Gastroesophageal sphincter (tissue), 4 donors: ENCODE results near the gene PLCG2. TPM values are rescaled to one million over a fixed set of nuclear protein-coding genes. Genes with fewer than 3 reads are reported as not detected.
"Not testable (repeated sequence)": the region's sequence is repeated elsewhere in the genome, so short reads cannot be mapped to it uniquely, and the experiment has no call there.

Experiments
- ATAC-seq: fragments of 150-250 bp; one replicate; pipeline ENCODE4 v1.9.1; 2016; ENCODE audit warnings: mild to moderate bottlenecking, moderate library complexity
- H3K27ac ChIP-seq, 4 donors: fragments of 200-600 bp; sonication (generic) in 3 of 4; 1 replicate in 3 of 4; 2 replicates in 1 of 4; pipeline ENCODE4 v1.5.1; 2016 to 2019
- H3K27me3 ChIP-seq: fragments of 200-600 bp; sonication (generic); one replicate; pipeline ENCODE4 v1.5.1; 2019
- H3K36me3 ChIP-seq, 2 donors: fragments of 200-600 bp; sonication (generic); one replicate each; pipeline ENCODE4 v1.5.1; 2019; ENCODE audit warnings: control low read depth in 1 of 2
- H3K4me1 ChIP-seq, 3 donors: fragments of 200-600 bp; sonication (generic); 1 replicate in 2 of 3; 2 replicates in 1 of 3; pipeline ENCODE4 v1.5.1; 2016 to 2019; ENCODE audit warnings: control low read depth in 2 of 3
- H3K4me3 ChIP-seq, 2 donors: fragments of 200-600 bp; sonication (generic); one replicate each; pipeline ENCODE4 v1.5.1; 2019; ENCODE audit warnings: mild to moderate bottlenecking in 1 of 2, moderate library complexity in 1 of 2
- H3K9me3 ChIP-seq, 3 donors: fragments of 200-600 bp; sonication (generic); one replicate each; pipeline ENCODE4 v1.5.1; 2017 to 2019; ENCODE audit warnings: control low read depth in 2 of 3
- EP300 ChIP-seq: sonication (generic); formaldehyde crosslinking; IDR thresholded peaks from one replicate; pipeline ENCODE4 v1.6.1; 2017; ENCODE audit warnings: antibody characterized with exemption, mild to moderate bottlenecking
- POLR2A ChIP-seq, 2 donors: fragments of 450-650 bp; IDR thresholded peaks; one replicate each; pipeline ENCODE4 v1.6.1; 2017; ENCODE audit warnings: antibody characterized with exemption in 2 of 2, mild to moderate bottlenecking in 2 of 2, moderate library complexity in 1 of 2
- POLR2AphosphoS5 ChIP-seq: sonication (generic); formaldehyde crosslinking; IDR thresholded peaks from one replicate; pipeline ENCODE4 v1.6.1; 2017; ENCODE audit warnings: antibody characterized with exemption
- WGBS, 2 donors: methylation state at CpG; one replicate each; pipeline ENCODE4 v1.1.5; 2018; ENCODE audit warnings: low coverage in 1 of 2; 5-methylcytosine and 5-hydroxymethylcytosine counted together
- total RNA-seq, 4 donors: library from RNA; depleted of rRNA; stranded (reverse); fragments of >200 nt; gene quantifications; one replicate each; pipeline ENCODE4 v1.1.0, GENCODE V29; 2016
- TF ChIP-seq, protein P1 (sequence below), 4 experiments: fragments of 200-600 bp in 2 of 4; fragments of 450-650 bp in 2 of 4; sonication (generic) in 1 of 4; IDR thresholded peaks; one replicate each; pipeline ENCODE4 v1.5.1; 2017 to 2019; ENCODE audit warnings: antibody characterized with exemption in 4 of 4, mild to moderate bottlenecking in 2 of 4, moderate library complexity in 2 of 4

The PLCG2 gene
- total RNA-seq, 4 donors from 2014 or later: 6.2 to 11.4 (median 8.1) TPM

DNA sequence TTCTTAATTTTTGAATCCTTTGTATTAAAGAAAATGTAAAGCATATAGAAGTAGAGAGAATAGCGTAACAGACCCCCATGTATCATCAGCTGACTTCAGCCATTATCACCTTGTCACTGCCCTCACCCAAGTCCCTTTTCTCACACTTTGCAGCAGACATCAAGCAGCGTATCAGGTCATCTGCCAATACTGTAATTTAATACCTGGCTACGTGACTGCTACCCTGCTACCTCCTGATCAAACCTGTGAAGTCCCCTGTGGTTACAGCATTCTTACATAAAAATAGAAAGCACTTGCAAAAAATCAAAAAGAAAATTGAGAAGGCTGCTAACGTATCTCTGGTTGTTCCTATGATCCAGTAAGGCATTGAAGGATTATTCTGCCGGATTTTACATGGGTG is 96.4 kb downstream of the PLCG2 start:
- peaks cover 11% of the 10 kb centered on the region for H3K27me3 ChIP-seq
- no peak for TF ChIP-seq EP300
- TF ChIP-seq POLR2A (IDR thresholded peaks at IDR 0.05): no peak
- TF ChIP-seq POLR2AphosphoS5: no peak
- TF ChIP-seq, protein P1, sequence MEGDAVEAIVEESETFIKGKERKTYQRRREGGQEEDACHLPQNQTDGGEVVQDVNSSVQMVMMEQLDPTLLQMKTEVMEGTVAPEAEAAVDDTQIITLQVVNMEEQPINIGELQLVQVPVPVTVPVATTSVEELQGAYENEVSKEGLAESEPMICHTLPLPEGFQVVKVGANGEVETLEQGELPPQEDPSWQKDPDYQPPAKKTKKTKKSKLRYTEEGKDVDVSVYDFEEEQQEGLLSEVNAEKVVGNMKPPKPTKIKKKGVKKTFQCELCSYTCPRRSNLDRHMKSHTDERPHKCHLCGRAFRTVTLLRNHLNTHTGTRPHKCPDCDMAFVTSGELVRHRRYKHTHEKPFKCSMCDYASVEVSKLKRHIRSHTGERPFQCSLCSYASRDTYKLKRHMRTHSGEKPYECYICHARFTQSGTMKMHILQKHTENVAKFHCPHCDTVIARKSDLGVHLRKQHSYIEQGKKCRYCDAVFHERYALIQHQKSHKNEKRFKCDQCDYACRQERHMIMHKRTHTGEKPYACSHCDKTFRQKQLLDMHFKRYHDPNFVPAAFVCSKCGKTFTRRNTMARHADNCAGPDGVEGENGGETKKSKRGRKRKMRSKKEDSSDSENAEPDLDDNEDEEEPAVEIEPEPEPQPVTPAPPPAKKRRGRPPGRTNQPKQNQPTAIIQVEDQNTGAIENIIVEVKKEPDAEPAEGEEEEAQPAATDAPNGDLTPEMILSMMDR (IDR thresholded peaks at IDR 0.05): no peak
- 51 to 67% methylated on average over 5 of the region's 5 CpGs for WGBS, 2 donors
- H3K4me3 ChIP-seq: no peak overlapping the region
- no peaks in the 10 kb centered on the region for H3K4me1 ChIP-seq
- no peak overlapping the region for H3K27ac ChIP-seq
- H3K9me3 ChIP-seq: no peaks in the 10 kb centered on the region
- H3K36me3 ChIP-seq: no peaks in the 10 kb centered on the region
- ATAC-seq: no peak

DNA sequence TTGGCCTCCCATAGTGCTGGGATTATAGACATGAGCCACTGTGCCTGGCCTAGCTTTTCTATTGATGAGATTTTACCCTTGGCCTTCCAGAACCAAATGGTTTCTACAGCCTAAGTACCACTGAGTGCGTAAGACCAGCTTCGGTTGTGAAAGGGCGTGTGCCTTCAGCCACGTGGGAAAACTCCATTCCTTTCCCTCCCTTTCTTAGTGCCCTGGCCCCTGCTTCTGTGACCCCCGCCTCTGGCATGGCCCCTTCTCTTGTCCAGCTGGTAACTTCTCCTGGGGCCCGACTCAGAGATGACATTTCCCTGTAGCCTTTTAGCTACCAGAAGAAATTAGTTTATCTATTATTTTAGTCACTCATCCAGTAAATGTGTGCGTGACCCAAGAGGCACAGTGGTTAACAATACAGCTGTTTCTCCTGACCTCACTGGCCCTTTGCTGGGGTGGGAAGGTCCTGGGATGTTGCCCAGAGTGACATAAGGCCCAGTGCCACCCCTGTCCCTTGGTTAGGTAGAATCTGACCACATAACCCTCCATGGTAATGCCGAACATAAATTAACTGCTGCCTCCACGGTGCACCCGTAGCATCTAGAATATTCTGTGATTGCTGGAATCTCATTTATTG is 97.3 kb downstream of the PLCG2 start:
- H3K27ac ChIP-seq: no peak overlapping the region
- no peaks in the 10 kb centered on the region for H3K4me1 ChIP-seq
- ATAC-seq: no peak

DNA sequence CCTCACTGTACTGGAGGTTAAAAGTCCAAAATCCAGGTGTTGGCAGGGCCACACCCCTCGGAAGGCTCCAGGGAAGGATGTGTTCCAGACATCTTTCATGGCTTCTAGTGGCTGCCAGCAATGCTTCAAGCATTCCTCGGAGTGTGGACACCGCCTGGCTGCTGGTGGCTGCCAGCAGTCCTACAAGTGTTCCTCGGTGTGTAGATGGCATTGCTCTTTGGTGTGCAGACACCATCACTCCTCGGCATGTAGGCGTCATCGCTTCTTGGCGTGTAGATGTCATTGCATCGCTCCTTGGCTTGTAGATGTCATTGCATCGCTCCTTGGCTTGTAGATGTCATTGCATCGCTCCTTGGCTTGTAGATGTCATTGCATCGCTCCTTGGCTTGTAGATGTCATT is 98.4 kb downstream of the PLCG2 start:
- H3K36me3 ChIP-seq, H3K27ac ChIP-seq, H3K4me3 ChIP-seq, ATAC-seq, H3K4me1 ChIP-seq, H3K9me3 ChIP-seq: not testable (repeated sequence)
- whole genome bisulfite sequencing, 2 donors: 89 to 92% methylated on average over 7 to 11 of the region's 12 CpGs
- H3K27me3 ChIP-seq: peaks cover 11% of the 10 kb centered on the region

More for the DNA sequence above, 97.3 kb downstream of the PLCG2 start:
- 65 to 73% methylated on average over 5 to 8 of the region's 10 CpGs for WGBS, 2 donors
- no peaks in the 10 kb centered on the region for H3K36me3 ChIP-seq
- H3K27me3 ChIP-seq: peaks cover 11% of the 10 kb centered on the region
- H3K4me3 ChIP-seq: no peak overlapping the region
- H3K9me3 ChIP-seq: no peaks in the 10 kb centered on the region
- TF ChIP-seq POLR2AphosphoS5: no peak

DNA sequence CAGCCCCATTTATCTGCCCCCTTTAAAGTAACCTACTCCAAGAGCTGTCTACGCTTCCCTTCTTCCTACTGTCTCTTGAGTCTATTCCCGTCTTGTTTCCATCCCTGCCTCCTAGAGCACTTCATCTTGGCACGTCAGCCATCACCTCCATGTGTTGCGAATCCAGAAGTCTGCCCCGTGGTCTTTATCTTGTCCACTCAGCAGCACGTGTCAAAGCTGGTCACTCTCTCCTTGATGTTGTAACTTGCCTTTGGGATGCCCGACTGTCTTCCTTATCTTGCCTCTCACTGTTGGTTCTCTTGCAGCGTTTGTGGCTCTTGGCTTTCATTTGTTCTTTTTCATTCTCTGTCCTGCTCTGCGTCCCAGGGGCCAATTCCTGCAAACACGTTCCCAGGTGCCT is 99.4 kb downstream of the PLCG2 start:
- Histone ChIP-seq H3K4me3 (no peak overlapping the region), H3K36me3 (no peaks in the 10 kb centered on the region), H3K4me1 (no peaks in the 10 kb centered on the region), H3K27ac (no peak overlapping the region), H3K9me3 (no peaks in the 10 kb centered on the region), H3K27me3 (peaks cover 17% of the 10 kb centered on the region)
- no peak for ATAC-seq
- TF ChIP-seq POLR2AphosphoS5 (no peak), POLR2A (IDR thresholded peaks at IDR 0.05) (no peak), EP300 (no peak)
- TF ChIP-seq, protein P1 (IDR thresholded peaks at IDR 0.05): no peak
- WGBS, 2 donors: 69 to 92% methylated on average over 5 to 10 of the region's 10 CpGs

DNA sequence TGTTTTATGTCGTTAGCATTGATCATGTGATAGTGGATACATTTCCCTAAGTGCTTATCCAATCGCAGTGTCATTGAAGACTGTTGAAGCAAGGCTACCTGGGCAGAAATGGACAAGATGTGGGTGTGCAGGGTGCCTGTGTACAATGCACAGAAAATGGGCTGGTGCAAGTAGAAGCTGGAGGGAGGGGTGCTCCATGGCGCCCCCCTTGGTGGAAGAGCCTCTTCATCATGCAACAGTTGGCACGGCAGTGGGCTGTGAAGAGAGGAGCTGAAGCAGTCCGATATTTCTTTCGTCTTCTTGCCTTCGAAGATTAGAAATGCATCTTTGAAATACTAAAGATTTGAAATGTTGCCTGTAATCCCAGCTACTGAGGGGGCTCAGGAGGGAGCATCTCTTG is 100.5 kb downstream of the PLCG2 start:
- H3K27ac ChIP-seq: no peak overlapping the region
- H3K4me3 ChIP-seq: no peak overlapping the region
- H3K27me3 ChIP-seq: peaks cover 21% of the 10 kb centered on the region
- TF ChIP-seq POLR2AphosphoS5: no peak
- TF ChIP-seq, protein P1 (IDR thresholded peaks at IDR 0.05): no peak
- no peak for TF ChIP-seq EP300
- no peak for TF ChIP-seq POLR2A (IDR thresholded peaks at IDR 0.05)
- ATAC-seq: no peak
- WGBS, 2 donors: 54 to 70% methylated on average over 3 to 5 of the region's 7 CpGs
- no peaks in the 10 kb centered on the region for H3K9me3 ChIP-seq
- H3K36me3 ChIP-seq: no peaks in the 10 kb centered on the region
- H3K4me1 ChIP-seq: no peaks in the 10 kb centered on the region

DNA sequence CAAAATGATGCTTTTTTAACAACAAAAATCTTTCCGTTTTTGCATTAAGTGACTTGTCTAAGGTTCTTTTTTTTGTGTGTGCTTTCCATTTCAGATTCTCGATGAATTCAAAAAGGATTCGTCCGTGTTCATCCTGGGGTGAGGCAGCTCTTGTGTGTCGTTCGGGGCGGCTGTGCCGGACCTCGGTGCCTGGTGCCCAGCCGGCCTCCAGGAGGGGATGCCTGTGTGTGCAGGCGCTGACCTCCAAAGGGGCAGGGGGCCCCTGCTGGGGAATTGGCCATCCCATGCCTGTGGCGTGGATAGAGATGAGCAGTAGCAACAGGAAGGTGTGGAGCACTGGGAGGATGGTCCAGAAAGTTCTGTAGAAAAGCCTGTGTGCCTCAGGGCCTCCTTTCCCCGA is 101.7 kb downstream of the PLCG2 start:
- no peak overlapping the region for H3K27ac ChIP-seq
- 74 to 85% methylated on average over 5 of the region's 13 CpGs for WGBS, 2 donors
- H3K4me3 ChIP-seq: no peak overlapping the region
- no peak for ATAC-seq
- H3K4me1 ChIP-seq: no peaks in the 10 kb centered on the region
- H3K27me3 ChIP-seq: peaks cover 21% of the 10 kb centered on the region
- H3K36me3 ChIP-seq: no peaks in the 10 kb centered on the region
- H3K9me3 ChIP-seq: no peaks in the 10 kb centered on the region
- TF ChIP-seq, protein P1 (IDR thresholded peaks at IDR 0.05): no peak
- no peak for TF ChIP-seq POLR2AphosphoS5
